ENCODE data around the gene AIFM3. TPM values are rescaled to one million over a fixed set of nuclear protein-coding genes. Genes with fewer than 3 reads are reported as not detected.
"Not testable (repeated sequence)": the region's sequence is repeated elsewhere in the genome, so short reads cannot be mapped to it uniquely, and the experiment has no call there.

AIFM3 gene
- total and polyA plus RNA-seq, 10 donors, result 2.0 to 8.7 (median 5.7) TPM

- 0 to 1% (median 0%) methylated on average over 14 to 83 of the region's 83 CpGs for WGBS, 5 donors
- Histone ChIP-seq H3K27me3 (replicated peaks in 1 of 7) (no peaks in the 10 kb centered on the region), H3K27ac (peak within 1 kb of the TSS; percentile 96 to 100 (median 98)), H3K4me1 (peaks cover 30 to 55% (median 37%) of the 10 kb centered on the region in 6 donors), H3K36me3 (peaks cover 0 to 40% (median 33%) of the 10 kb centered on the region in 6 donors), H3K4me3 (peak within 1 kb of the TSS; percentile 66 to 85 (median 74)), H3K9me3 (no peaks in the 10 kb centered on the region)
- DNase-seq, result peak; percentile 100
- intact Hi-C loops (cut with DNase I; ENCODE audit: low total_unique reads), result no loop called here
- TF ChIP-seq CTCF (IDR thresholded peaks at IDR 0.05 in 8 of 11, conservative IDR thresholded peaks at IDR 0.05 in 3 of 11) (peak in 3 of 11 experiments; percentile 29 to 36 (median 35)), POLR2A (IDR thresholded peaks at IDR 0.05) (peak in 2 of 3 donors; percentile 31 to 70), POLR2AphosphoS5 (IDR thresholded peaks at IDR 0.05) (peak; percentile 93 to 96 (median 95))
Measured at GRCh38 chr22:21001601-21002325, 34.7 kb downstream of the AIFM3 start, which contains the start of gene THAP7. TSS of gene THAP7 (minus strand) at chr22:21002118. CDS start at chr22:21001911, 207 bp downstream.

- intact Hi-C loops (cut with DNase I; ENCODE audit: low total_unique reads), result no loop called here
- Histone ChIP-seq H3K9me3 (no peaks in the 10 kb centered on the region), H3K4me3 (no peak overlapping the region), H3K27ac (peak overlapping the region in 4 of 8 donors; percentile 98 to 100 (median 99)), H3K4me1 (peaks cover 30 to 47% (median 37%) of the 10 kb centered on the region in 6 donors), H3K27me3 (replicated peaks in 1 of 7) (no peaks in the 10 kb centered on the region), H3K36me3 (peaks cover 0 to 24% (median 15%) of the 10 kb centered on the region in 6 donors)
- WGBS, 5 donors, result 82 to 95% (median 89%) methylated on average over 4 of the region's 4 CpGs
- TF ChIP-seq POLR2A (IDR thresholded peaks at IDR 0.05) (no peak), CTCF (IDR thresholded peaks at IDR 0.05 in 8 of 11, conservative IDR thresholded peaks at IDR 0.05 in 3 of 11) (no peak), POLR2AphosphoS5 (IDR thresholded peaks at IDR 0.05) (no peak)
- no peak for DNase-seq
Measured at GRCh38 chr22:21003782-21004181, 36.7 kb downstream of the AIFM3 start.

GRCh38 chr22:21009208-21009607 is 42.2 kb downstream of the AIFM3 start:
- DNase-seq; H3K36me3 ChIP-seq; H3K4me3 ChIP-seq; H3K27me3 ChIP-seq (replicated peaks in 1 of 7); H3K9me3 ChIP-seq; H3K27ac ChIP-seq; intact Hi-C loops (cut with DNase I; ENCODE audit: low total_unique reads): not testable (repeated sequence)
- WGBS, 5 donors, result 84 to 92% (median 86%) methylated on average over 13 of the region's 13 CpGs
- H3K4me1 ChIP-seq, result peaks cover under 1 to 20% (median 10%) of the 10 kb centered on the region in 6 donors

- Histone ChIP-seq H3K4me3 (no peak overlapping the region), H3K9me3 (no peaks in the 10 kb centered on the region), H3K27me3 (replicated peaks in 1 of 7) (peaks cover 0 to 11% (median 0%) of the 10 kb centered on the region in 7 donors), H3K27ac (no peak overlapping the region), H3K4me1 (peaks cover 6 to 26% (median 17%) of the 10 kb centered on the region in 6 donors), H3K36me3 (peaks cover 0 to 7% (median 0%) of the 10 kb centered on the region in 6 donors)
- intact Hi-C loops (cut with DNase I; ENCODE audit: low total_unique reads), result loop anchor here (10.0 kb wide), 1 partner anchor 45 kb away; the partner anchor contains the start of gene AIFM3
- WGBS, 5 donors, result 67 to 82% (median 68%) methylated on average over 10 of the region's 10 CpGs
- DNase-seq, result no peak
- TF ChIP-seq POLR2A (IDR thresholded peaks at IDR 0.05) (no peak), CTCF (IDR thresholded peaks at IDR 0.05 in 8 of 11, conservative IDR thresholded peaks at IDR 0.05 in 3 of 11) (no peak), POLR2AphosphoS5 (IDR thresholded peaks at IDR 0.05) (no peak)
Measured at GRCh38 chr22:21009638-21010425, 42.8 kb downstream of the AIFM3 start.

Data from spleen (tissue), 11 donors.